ENCODE data around the gene GALNT2. TPM values are rescaled to one million over a fixed set of nuclear protein-coding genes. Genes with fewer than 3 reads are reported as not detected.

The GALNT2 gene
- total and polyA plus RNA-seq, 2 donors (not counting 1 experiment from before 2014, with no cell fraction given) = 19.0 to 184 TPM

GRCh38 chr1:230136453-230137336 lies 69.7 kb downstream of the GALNT2 start:
- H3K27ac Mint-ChIP-seq = no peak overlapping the region
- TF ChIP-seq CTCF (IDR thresholded peaks at IDR 0.05) = no peak
- no peak for TF ChIP-seq EZH2 (IDR thresholded peaks at IDR 0.05; ENCODE audit: borderline replicate concordance, insufficient read depth, low read depth, low read length, poor library complexity, severe bottlenecking)
- H3K9me3 Mint-ChIP-seq (ENCODE audit: insufficient read depth) = no peaks in the 10 kb centered on the region
- intact Hi-C loops (cut with micrococcal nuclease) = no loop called here
- no peak overlapping the region for H3K27ac ChIP-seq (ENCODE audit: low read length in 2 of 2)
- H3K27me3 ChIP-seq (replicated peaks in 1 of 4; ENCODE audit: control extremely low read depth in 1 of 4, control insufficient read depth in 3 of 4, insufficient read depth in 4 of 4, low read length in 3 of 4) = no peaks in the 10 kb centered on the region
- no peak overlapping the region for H2AFZ ChIP-seq (ENCODE audit: insufficient read depth, low read depth, low read length, poor library complexity, severe bottlenecking)
- 91% methylated on average over 34 of the region's 34 CpGs for WGBS (ENCODE audit: insufficient coverage)
- no peaks in the 10 kb centered on the region for H3K36me3 ChIP-seq (replicated peaks in 1 of 2; ENCODE audit: control extremely low read depth in 1 of 2, control insufficient read depth in 1 of 2, extremely low read depth in 1 of 2, insufficient read depth in 2 of 2, low read length in 1 of 2)
- H3K4me2 ChIP-seq (replicated peaks; ENCODE audit: low read depth, low read length, poor library complexity, severe bottlenecking) = no peak overlapping the region
- H3K4me1 Mint-ChIP-seq = peaks cover 41% of the 10 kb centered on the region
- no peak overlapping the region for H3K9ac ChIP-seq (ENCODE audit: low read length)
- CTCF ChIA-PET = no interaction called here
- H3K4me1 ChIP-seq (ENCODE audit: control insufficient read depth in 2 of 2, insufficient read depth in 2 of 2, low read length in 2 of 2) = peaks cover 0 to 5% of the 10 kb centered on the region in 2 donors
- no peaks in the 10 kb centered on the region for H3K9me3 ChIP-seq (ENCODE audit: control extremely low read depth in 1 of 3, control insufficient read depth in 2 of 3, insufficient read depth in 1 of 3, low read length in 2 of 3)
- no peak for ATAC-seq (ENCODE audit: low read depth)
- peaks cover 14% of the 10 kb centered on the region for H4K20me1 ChIP-seq (ENCODE audit: control insufficient read depth, insufficient read depth, low read length, poor library complexity, severe bottlenecking)
- no peak overlapping the region for H3K4me3 ChIP-seq (ENCODE audit: control extremely low read depth in 1 of 5, extremely low read depth in 1 of 5, insufficient read depth in 1 of 5, low read depth in 2 of 5, low read length in 4 of 5)
- no peak overlapping the region for H3K4me3 Mint-ChIP-seq
- no peaks in the 10 kb centered on the region for H3K27me3 Mint-ChIP-seq
- POLR2A ChIA-PET = no interaction called here
- no peak for DNase-seq
- H3K79me2 ChIP-seq (ENCODE audit: control insufficient read depth, insufficient read depth, low read length) = peaks cover 95% of the 10 kb centered on the region

GRCh38 chr1:230137337-230137815 lies 70.3 kb downstream of the GALNT2 start:
- Histone ChIP-seq H3K4me3 (ENCODE audit: control extremely low read depth in 1 of 5, extremely low read depth in 1 of 5, insufficient read depth in 1 of 5, low read depth in 2 of 5, low read length in 4 of 5) (no peak overlapping the region), H3K9ac (ENCODE audit: low read length) (no peak overlapping the region), H3K79me2 (ENCODE audit: control insufficient read depth, insufficient read depth, low read length) (peaks cover 95% of the 10 kb centered on the region), H3K36me3 (replicated peaks in 1 of 2; ENCODE audit: control extremely low read depth in 1 of 2, control insufficient read depth in 1 of 2, extremely low read depth in 1 of 2, insufficient read depth in 2 of 2, low read length in 1 of 2) (no peaks in the 10 kb centered on the region), H3K27ac (ENCODE audit: low read length in 2 of 2) (no peak overlapping the region), H4K20me1 (ENCODE audit: control insufficient read depth, insufficient read depth, low read length, poor library complexity, severe bottlenecking) (peaks cover 14% of the 10 kb centered on the region), H3K4me1 (ENCODE audit: control insufficient read depth in 2 of 2, insufficient read depth in 2 of 2, low read length in 2 of 2) (peaks cover 0 to 5% of the 10 kb centered on the region in 2 donors), H3K27me3 (replicated peaks in 1 of 4; ENCODE audit: control extremely low read depth in 1 of 4, control insufficient read depth in 3 of 4, insufficient read depth in 4 of 4, low read length in 3 of 4) (no peaks in the 10 kb centered on the region), H2AFZ (ENCODE audit: insufficient read depth, low read depth, low read length, poor library complexity, severe bottlenecking) (no peak overlapping the region), H3K4me2 (replicated peaks; ENCODE audit: low read depth, low read length, poor library complexity, severe bottlenecking) (no peak overlapping the region), H3K9me3 (ENCODE audit: control extremely low read depth in 1 of 3, control insufficient read depth in 2 of 3, insufficient read depth in 1 of 3, low read length in 2 of 3) (no peaks in the 10 kb centered on the region)
- CTCF ChIA-PET = no interaction called here
- TF ChIP-seq EZH2 (IDR thresholded peaks at IDR 0.05; ENCODE audit: borderline replicate concordance, insufficient read depth, low read depth, low read length, poor library complexity, severe bottlenecking) (no peak), CTCF (IDR thresholded peaks at IDR 0.05) (no peak)
- Mint-ChIP-seq H3K27ac (no peak overlapping the region), H3K27me3 (no peaks in the 10 kb centered on the region), H3K4me1 (peaks cover 38% of the 10 kb centered on the region), H3K9me3 (ENCODE audit: insufficient read depth) (no peaks in the 10 kb centered on the region), H3K4me3 (no peak overlapping the region)
- no peak for ATAC-seq (ENCODE audit: low read depth)
- no peak for DNase-seq
- POLR2A ChIA-PET = no interaction called here
- intact Hi-C loops (cut with micrococcal nuclease) = no loop called here
- WGBS (ENCODE audit: insufficient coverage) = 73% methylated on average over 2 of the region's 4 CpGs
